IMR-90 (cell line): ENCODE results near the gene SPHK2. TPM values are rescaled to one million over a fixed set of nuclear protein-coding genes. Genes with fewer than 3 reads are reported as not detected.

ENCODE experiments used
- ATAC-seq: fragments of 200-7000 bp; cut with Tn5 transposase; 2 replicates; pipeline ENCODE4 v1.9.1; 2020; ENCODE audit warnings: low read depth, mild to moderate bottlenecking, moderate library complexity
- BruUV-seq: library from RNA; stranded (reverse); fragments of 400-500 nt; replicated peaks from 2 replicates; lab custom pipeline; 2021; lab: Mats Ljungman, UMichigan
- CTCF ChIA-PET: fragments of 300-600 bp; formaldehyde crosslinking; extraction: SDS; loops from one replicate; lab custom pipeline; 2021; ENCODE audit warnings: antibody characterized with exemption; lab: Yijun Ruan, JAX
- POLR2A ChIA-PET: fragments of 300-600 bp; sonication (Branson Sonifier 250); formaldehyde crosslinking; loops from one replicate; lab custom pipeline; 2022; ENCODE audit warnings: antibody characterized with exemption; ENCODE audit not compliant: unreplicated experiment; lab: Charles Lee
- DNase-seq: peaks from one replicate; pipeline ENCODE4 v3.0.0; 2013
- H2AFZ ChIP-seq: replicated peaks from 2 replicates; pipeline ENCODE3; 2013; ENCODE audit warnings: low read length, mild to moderate bottlenecking; ENCODE audit not compliant: poor library complexity
- H2AK5ac ChIP-seq: 2 replicates; pipeline ENCODE4 v1.6.1; 2013; ENCODE audit warnings: low read depth, low read length, inconsistent platforms
- H2AK9ac ChIP-seq: replicated peaks from 2 replicates; pipeline ENCODE3; 2013; ENCODE audit warnings: mild to moderate bottlenecking, low read depth, low read length, moderate library complexity; ENCODE audit not compliant: poor library complexity
- H2BK120ac ChIP-seq: 2 replicates; pipeline ENCODE4 v1.6.1; 2013; ENCODE audit warnings: low read depth, low read length, inconsistent platforms
- H2BK15ac ChIP-seq: 3 replicates; pipeline ENCODE4 v1.6.1; 2013; ENCODE audit warnings: low read depth, low read length, inconsistent platforms
- H2BK20ac ChIP-seq: 2 replicates; pipeline ENCODE4 v1.6.1; 2013; ENCODE audit warnings: low read depth, mild to moderate bottlenecking, inconsistent platforms, low read length, moderate library complexity
- H2BK5ac ChIP-seq: 2 replicates; pipeline ENCODE4 v1.6.1; 2013; ENCODE audit warnings: mild to moderate bottlenecking, low read depth, low read length, inconsistent platforms; ENCODE audit not compliant: poor library complexity, severe bottlenecking
- H3K14ac ChIP-seq: replicated peaks from 2 replicates; pipeline ENCODE4 v1.6.1; 2013; ENCODE audit warnings: low read depth, low read length, inconsistent platforms
- H3K18ac ChIP-seq: 2 replicates; pipeline ENCODE4 v1.6.1; 2013; ENCODE audit warnings: low read depth, low read length, control low read depth
- H3K23ac ChIP-seq: 2 replicates; pipeline ENCODE4 v1.6.1; 2013; ENCODE audit warnings: low read depth, low read length, inconsistent platforms
- H3K27ac ChIP-seq: 2 replicates; pipeline ENCODE4 v1.5.1; 2013; ENCODE audit warnings: mild to moderate bottlenecking, control low read depth, low read length; ENCODE audit not compliant: insufficient read depth
- H3K27me3 ChIP-seq: 2 replicates; pipeline ENCODE4 v1.6.1; 2013; ENCODE audit warnings: low read length; ENCODE audit not compliant: control insufficient read depth, insufficient read depth
- H3K36me3 ChIP-seq: 2 replicates; pipeline ENCODE4 v1.6.1; 2013; ENCODE audit warnings: low read length, mixed read lengths; ENCODE audit not compliant: control insufficient read depth, insufficient read depth
- H3K4ac ChIP-seq: 2 replicates; pipeline ENCODE4 v1.6.1; 2013; ENCODE audit warnings: low read depth, low read length, inconsistent platforms
- H3K4me1 ChIP-seq: 2 replicates; pipeline ENCODE4 v1.6.1; 2013; ENCODE audit warnings: low read length, mixed read lengths; ENCODE audit not compliant: control insufficient read depth, insufficient read depth
- H3K4me2 ChIP-seq: 2 replicates; pipeline ENCODE4 v1.6.1; 2013; ENCODE audit warnings: low read depth, mild to moderate bottlenecking, control low read depth, low read length, moderate library complexity
- H3K4me3 ChIP-seq: 2 replicates; pipeline ENCODE4 v1.5.1; 2013; ENCODE audit warnings: low read depth, mild to moderate bottlenecking, control low read depth, low read length, moderate library complexity; ENCODE audit not compliant: insufficient read depth
- H3K56ac ChIP-seq: 2 replicates; pipeline ENCODE4 v1.6.1; 2013; ENCODE audit warnings: low read length, inconsistent platforms; ENCODE audit not compliant: insufficient read depth; ENCODE audit errors: extremely low read depth
- H3K79me1 ChIP-seq, 2 experiments: 2 replicates each; pipeline ENCODE4 v1.6.1; 2013; ENCODE audit warnings: low read length in 2 of 2, inconsistent platforms in 1 of 2, low read depth in 1 of 2
- H3K9ac ChIP-seq: 2 replicates; pipeline ENCODE4 v1.6.1; 2013; ENCODE audit warnings: low read depth, low read length, control low read depth
- H3K9me1 ChIP-seq: 2 replicates; pipeline ENCODE4 v1.6.1; 2013; ENCODE audit warnings: low read length, inconsistent platforms; ENCODE audit not compliant: insufficient read depth
- H3K9me3 ChIP-seq: 2 replicates; pipeline ENCODE4 v1.6.1; 2013; ENCODE audit warnings: low read length; ENCODE audit not compliant: control insufficient read depth, insufficient read depth
- H4K20me1 ChIP-seq: 2 replicates; pipeline ENCODE4 v1.6.1; 2013; ENCODE audit warnings: low read length, inconsistent platforms; ENCODE audit not compliant: insufficient read depth
- H4K5ac ChIP-seq: 2 replicates; pipeline ENCODE4 v1.6.1; 2013; ENCODE audit warnings: mild to moderate bottlenecking, low read depth, low read length, control low read depth
- H4K8ac ChIP-seq, 2 experiments: 2 replicates each; pipeline ENCODE4 v1.6.1; 2013; ENCODE audit warnings: low read depth in 2 of 2, low read length in 2 of 2, control low read depth in 1 of 2, inconsistent platforms in 1 of 2
- H4K91ac ChIP-seq: 2 replicates; pipeline ENCODE4 v1.6.1; 2013; ENCODE audit warnings: low read depth, low read length, inconsistent platforms; ENCODE audit not compliant: insufficient read depth
- BHLHE40 ChIP-seq: fragments of 150-350 bp; IDR thresholded peaks from 2 replicates; pipeline ENCODE4 v1.6.1; 2016; ENCODE audit warnings: mild to moderate bottlenecking, low read depth, low read length
- MAFK ChIP-seq: IDR thresholded peaks from 2 replicates; pipeline ENCODE4 v1.6.1; 2012; ENCODE audit warnings: low read depth, low read length, improper control_type of control experiment
- MAZ ChIP-seq: IDR thresholded peaks from 2 replicates; pipeline ENCODE4 v1.6.1; 2012; ENCODE audit warnings: low read depth, mild to moderate bottlenecking, low read length, improper control_type of control experiment, moderate library complexity, borderline replicate concordance
- NFE2L2 ChIP-seq: fragments of 150-350 bp; IDR thresholded peaks from 2 replicates; pipeline ENCODE4 v1.6.1; 2016; ENCODE audit warnings: low read depth, mild to moderate bottlenecking, low read length
- POLR2A ChIP-seq: IDR thresholded peaks from 2 replicates; pipeline ENCODE4 v1.6.1; 2012; ENCODE audit warnings: mild to moderate bottlenecking, low read depth, low read length
- RAD21 ChIP-seq: IDR thresholded peaks from 2 replicates; pipeline ENCODE4 v1.6.1; 2012; ENCODE audit warnings: low read length, improper control_type of control experiment
- WGBS, 2 experiments: methylation state at CpG; one replicate each; pipeline versions ENCODE4 v1.1.5 to v1.1.7; 2013; ENCODE audit warnings: missing lambda C conversion rate in 2 of 2; ENCODE audit not compliant: insufficient read length in 1 of 2; ENCODE audit errors: extremely low coverage in 2 of 2; 5-methylcytosine and 5-hydroxymethylcytosine counted together
- dilution Hi-C: fragments of 300-500 bp; cut with HindIII; formaldehyde crosslinking; loops from one replicate; pipeline ENCODE4 v1.14.3; 2018; ENCODE audit warnings: low sequenced_read_pairs; ENCODE audit not compliant: unreplicated experiment
- in situ Hi-C: fragments of 300-500 bp; cut with MboI; formaldehyde crosslinking; loops from 3 replicates; pipeline ENCODE4 v1.14.3; 2019; ENCODE audit warnings: low sequenced_read_pairs, inconsistent platforms, mixed read lengths
- intact Hi-C: fragments of 100-400 bp; cut with micrococcal nuclease; formaldehyde crosslinking; loops from 2 replicates; pipeline ENCODE4 v1.10.0; 2022
- polyA plus RNA-seq, 3 experiments: library from polyadenylated mRNA; depleted of rRNA; stranded (reverse); fragments of >200 nt; gene quantifications; 2 replicates each; pipeline ENCODE4 v1.2.3, GENCODE V29; 2012; ENCODE audit warnings: low replicate concordance in 1 of 3
- total RNA-seq: library from RNA; depleted of rRNA; stranded (reverse); fragments of >200 nt; gene quantifications from 2 replicates; pipeline ENCODE4 v1.2.3, GENCODE V29; 2012
- TF ChIP-seq, protein P1 (sequence below): conservative IDR thresholded peaks from 2 replicates; pipeline ENCODE4 v1.5.1; 2012; ENCODE audit warnings: mild to moderate bottlenecking, low read depth, low read length, improper control_type of control experiment

Gene SPHK2
- total and polyA plus RNA-seq, 2 of the 4 experiments (the other 2 are of a cell fraction), result 1.6 to 9.9 TPM

DNA sequence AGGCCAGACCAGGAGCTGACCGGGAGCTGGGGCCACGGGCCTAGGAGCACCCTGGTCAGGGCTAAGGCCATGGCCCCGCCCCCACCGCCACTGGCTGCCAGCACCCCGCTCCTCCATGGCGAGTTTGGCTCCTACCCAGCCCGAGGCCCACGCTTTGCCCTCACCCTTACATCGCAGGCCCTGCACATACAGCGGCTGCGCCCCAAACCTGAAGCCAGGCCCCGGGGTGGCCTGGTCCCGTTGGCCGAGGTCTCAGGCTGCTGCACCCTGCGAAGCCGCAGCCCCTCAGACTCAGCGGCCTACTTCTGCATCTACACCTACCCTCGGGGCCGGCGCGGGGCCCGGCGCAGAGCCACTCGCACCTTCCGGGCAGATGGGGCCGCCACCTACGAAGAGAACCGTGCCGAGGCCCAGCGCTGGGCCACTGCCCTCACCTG lies 6.6 kb downstream of the SPHK2 start:
- Histone ChIP-seq H2BK120ac (no peak overlapping the region), H4K20me1 (no peaks in the 10 kb centered on the region), H4K8ac (no peak overlapping the region), H2BK20ac (no peak overlapping the region), H2BK15ac (no peak overlapping the region), H3K4me2 (no peak overlapping the region), H3K9me3 (no peaks in the 10 kb centered on the region), H4K91ac (no peak overlapping the region), H2AK5ac (no peak overlapping the region), H3K18ac (no peak overlapping the region), H2AK9ac (no peak overlapping the region), H3K14ac (no peak overlapping the region), H3K9me1 (no peaks in the 10 kb centered on the region; the same call in 1 of the 2 replicates), H2AFZ (no peak overlapping the region), H3K23ac (no peak overlapping the region), H2BK5ac (no peak overlapping the region), H3K27me3 (no peaks in the 10 kb centered on the region), H3K56ac (no peak overlapping the region), H3K4me1 (peaks cover 16% of the 10 kb centered on the region), H3K79me1 (peaks cover 4 to 24% of the 10 kb centered on the region in 2 experiments; a peak in 3 of 4 replicates), H3K4ac (no peak overlapping the region), H3K4me3 (no peak overlapping the region), H3K9ac (no peak overlapping the region), H3K27ac (no peak overlapping the region), H4K5ac (no peak overlapping the region), H3K36me3 (peaks cover 6% of the 10 kb centered on the region; the same call in 1 of the 2 replicates)
- 95% methylated on average over 16 of the region's 30 CpGs; no CpG with 5 or more reads in 1 of the 2 experiments for WGBS, 2 experiments
- in situ Hi-C loops (no loop called here), intact Hi-C loops (no loop called here), dilution Hi-C loops (no loop called here)
- ATAC-seq (no peak), DNase-seq (no peak)
- TF ChIP-seq RAD21, result no peak
- no peak for TF ChIP-seq BHLHE40
- TF ChIP-seq, protein P1, sequence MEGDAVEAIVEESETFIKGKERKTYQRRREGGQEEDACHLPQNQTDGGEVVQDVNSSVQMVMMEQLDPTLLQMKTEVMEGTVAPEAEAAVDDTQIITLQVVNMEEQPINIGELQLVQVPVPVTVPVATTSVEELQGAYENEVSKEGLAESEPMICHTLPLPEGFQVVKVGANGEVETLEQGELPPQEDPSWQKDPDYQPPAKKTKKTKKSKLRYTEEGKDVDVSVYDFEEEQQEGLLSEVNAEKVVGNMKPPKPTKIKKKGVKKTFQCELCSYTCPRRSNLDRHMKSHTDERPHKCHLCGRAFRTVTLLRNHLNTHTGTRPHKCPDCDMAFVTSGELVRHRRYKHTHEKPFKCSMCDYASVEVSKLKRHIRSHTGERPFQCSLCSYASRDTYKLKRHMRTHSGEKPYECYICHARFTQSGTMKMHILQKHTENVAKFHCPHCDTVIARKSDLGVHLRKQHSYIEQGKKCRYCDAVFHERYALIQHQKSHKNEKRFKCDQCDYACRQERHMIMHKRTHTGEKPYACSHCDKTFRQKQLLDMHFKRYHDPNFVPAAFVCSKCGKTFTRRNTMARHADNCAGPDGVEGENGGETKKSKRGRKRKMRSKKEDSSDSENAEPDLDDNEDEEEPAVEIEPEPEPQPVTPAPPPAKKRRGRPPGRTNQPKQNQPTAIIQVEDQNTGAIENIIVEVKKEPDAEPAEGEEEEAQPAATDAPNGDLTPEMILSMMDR, result no peak
- no peak for TF ChIP-seq NFE2L2
- TF ChIP-seq MAZ, result no peak
- no peak for TF ChIP-seq MAFK
- TF ChIP-seq POLR2A, result no peak
- BruUV-seq, result no TSS peak
- CTCF ChIA-PET, result no interaction called here
- POLR2A ChIA-PET, result no interaction called here
